Spleen (tissue), 7 donors: Measurements from ENCODE around the gene ANO1.

Experiments
- CTCF ChIP-seq, 11 experiments: fragments of 200-600 bp in 7 of 11; fragments of 450-650 bp in 4 of 11; sonication (generic) in 4 of 11; IDR thresholded peaks in 8 of 11; conservative IDR thresholded peaks in 3 of 11; 1 replicate in 7 of 11; 2 replicates in 4 of 11; pipeline versions ENCODE4 v1.4.0 to v1.8.0; 2016 to 2021; ENCODE audit warnings: antibody characterized with exemption in 11 of 11, inconsistent platforms in 4 of 11, mild to moderate bottlenecking in 1 of 11
- POLR2A ChIP-seq, 3 donors: fragments of 450-650 bp; IDR thresholded peaks; one replicate each; pipeline ENCODE4 v1.5.1; 2017; ENCODE audit warnings: antibody characterized with exemption in 3 of 3, mild to moderate bottlenecking in 1 of 3
- POLR2AphosphoS5 ChIP-seq, 3 donors: sonication (generic); formaldehyde crosslinking; IDR thresholded peaks; one replicate each; pipeline ENCODE4 v1.5.1; 2017; ENCODE audit warnings: antibody characterized with exemption in 3 of 3
- donor health status: DM: no; HTN: no; CAD: no; lungs with moderate emphysema.
- donor health status: DM: no; HTN: no; CAD: no.
- donor health status: DM: no; HTN: no; CAD: no.

GRCh38 chr11:70210051-70210501, 132.0 kb downstream of the ANO1 start:
- no peak for TF ChIP-seq CTCF (IDR thresholded peaks at IDR 0.05 in 8 of 11, conservative IDR thresholded peaks at IDR 0.05 in 3 of 11)
- no peak for TF ChIP-seq POLR2A (IDR thresholded peaks at IDR 0.05)
- TF ChIP-seq POLR2AphosphoS5 (IDR thresholded peaks at IDR 0.05): no peak
